IMR-90 (cell line): ENCODE data around the gene APIP. TPM values are rescaled to one million over a fixed set of nuclear protein-coding genes. Genes with fewer than 3 reads are reported as not detected.

Experiments
- ATAC-seq: fragments of 200-7000 bp; cut with Tn5 transposase; 2 replicates; pipeline ENCODE4 v1.9.1; 2020; ENCODE audit warnings: low read depth, mild to moderate bottlenecking, moderate library complexity
- BruUV-seq: library from RNA; stranded (reverse); fragments of 400-500 nt; replicated peaks from 2 replicates; lab custom pipeline; 2021; lab: Mats Ljungman, UMichigan
- CTCF ChIA-PET: fragments of 300-600 bp; formaldehyde crosslinking; extraction: SDS; loops from one replicate; lab custom pipeline; 2021; ENCODE audit warnings: antibody characterized with exemption; lab: Yijun Ruan, JAX
- POLR2A ChIA-PET: fragments of 300-600 bp; sonication (Branson Sonifier 250); formaldehyde crosslinking; loops from one replicate; lab custom pipeline; 2022; ENCODE audit warnings: antibody characterized with exemption; ENCODE audit not compliant: unreplicated experiment; lab: Charles Lee
- DNase-seq: peaks from one replicate; pipeline ENCODE4 v3.0.0; 2013
- H2AFZ ChIP-seq: replicated peaks from 2 replicates; pipeline ENCODE3; 2013; ENCODE audit warnings: low read length, mild to moderate bottlenecking; ENCODE audit not compliant: poor library complexity
- H2AK5ac ChIP-seq: 2 replicates; pipeline ENCODE4 v1.6.1; 2013; ENCODE audit warnings: low read depth, low read length, inconsistent platforms
- H2AK9ac ChIP-seq: replicated peaks from 2 replicates; pipeline ENCODE3; 2013; ENCODE audit warnings: mild to moderate bottlenecking, low read depth, low read length, moderate library complexity; ENCODE audit not compliant: poor library complexity
- H2BK120ac ChIP-seq: 2 replicates; pipeline ENCODE4 v1.6.1; 2013; ENCODE audit warnings: low read depth, low read length, inconsistent platforms
- H2BK15ac ChIP-seq: 3 replicates; pipeline ENCODE4 v1.6.1; 2013; ENCODE audit warnings: low read depth, low read length, inconsistent platforms
- H2BK20ac ChIP-seq: 2 replicates; pipeline ENCODE4 v1.6.1; 2013; ENCODE audit warnings: low read depth, mild to moderate bottlenecking, inconsistent platforms, low read length, moderate library complexity
- H2BK5ac ChIP-seq: 2 replicates; pipeline ENCODE4 v1.6.1; 2013; ENCODE audit warnings: mild to moderate bottlenecking, low read depth, low read length, inconsistent platforms; ENCODE audit not compliant: poor library complexity, severe bottlenecking
- H3K14ac ChIP-seq: replicated peaks from 2 replicates; pipeline ENCODE4 v1.6.1; 2013; ENCODE audit warnings: low read depth, low read length, inconsistent platforms
- H3K18ac ChIP-seq: 2 replicates; pipeline ENCODE4 v1.6.1; 2013; ENCODE audit warnings: low read depth, low read length, control low read depth
- H3K23ac ChIP-seq: 2 replicates; pipeline ENCODE4 v1.6.1; 2013; ENCODE audit warnings: low read depth, low read length, inconsistent platforms
- H3K27ac ChIP-seq: 2 replicates; pipeline ENCODE4 v1.5.1; 2013; ENCODE audit warnings: mild to moderate bottlenecking, control low read depth, low read length; ENCODE audit not compliant: insufficient read depth
- H3K27me3 ChIP-seq: 2 replicates; pipeline ENCODE4 v1.6.1; 2013; ENCODE audit warnings: low read length; ENCODE audit not compliant: control insufficient read depth, insufficient read depth
- H3K36me3 ChIP-seq: 2 replicates; pipeline ENCODE4 v1.6.1; 2013; ENCODE audit warnings: low read length, mixed read lengths; ENCODE audit not compliant: control insufficient read depth, insufficient read depth
- H3K4ac ChIP-seq: 2 replicates; pipeline ENCODE4 v1.6.1; 2013; ENCODE audit warnings: low read depth, low read length, inconsistent platforms
- H3K4me1 ChIP-seq: 2 replicates; pipeline ENCODE4 v1.6.1; 2013; ENCODE audit warnings: low read length, mixed read lengths; ENCODE audit not compliant: control insufficient read depth, insufficient read depth
- H3K4me2 ChIP-seq: 2 replicates; pipeline ENCODE4 v1.6.1; 2013; ENCODE audit warnings: low read depth, mild to moderate bottlenecking, control low read depth, low read length, moderate library complexity
- H3K4me3 ChIP-seq: 2 replicates; pipeline ENCODE4 v1.5.1; 2013; ENCODE audit warnings: low read depth, mild to moderate bottlenecking, control low read depth, low read length, moderate library complexity; ENCODE audit not compliant: insufficient read depth
- H3K56ac ChIP-seq: 2 replicates; pipeline ENCODE4 v1.6.1; 2013; ENCODE audit warnings: low read length, inconsistent platforms; ENCODE audit not compliant: insufficient read depth; ENCODE audit errors: extremely low read depth
- H3K79me1 ChIP-seq, 2 experiments: 2 replicates each; pipeline ENCODE4 v1.6.1; 2013; ENCODE audit warnings: low read length in 2 of 2, inconsistent platforms in 1 of 2, low read depth in 1 of 2
- H3K9ac ChIP-seq: 2 replicates; pipeline ENCODE4 v1.6.1; 2013; ENCODE audit warnings: low read depth, low read length, control low read depth
- H3K9me1 ChIP-seq: 2 replicates; pipeline ENCODE4 v1.6.1; 2013; ENCODE audit warnings: low read length, inconsistent platforms; ENCODE audit not compliant: insufficient read depth
- H3K9me3 ChIP-seq: 2 replicates; pipeline ENCODE4 v1.6.1; 2013; ENCODE audit warnings: low read length; ENCODE audit not compliant: control insufficient read depth, insufficient read depth
- H4K20me1 ChIP-seq: 2 replicates; pipeline ENCODE4 v1.6.1; 2013; ENCODE audit warnings: low read length, inconsistent platforms; ENCODE audit not compliant: insufficient read depth
- H4K5ac ChIP-seq: 2 replicates; pipeline ENCODE4 v1.6.1; 2013; ENCODE audit warnings: mild to moderate bottlenecking, low read depth, low read length, control low read depth
- H4K8ac ChIP-seq, 2 experiments: 2 replicates each; pipeline ENCODE4 v1.6.1; 2013; ENCODE audit warnings: low read depth in 2 of 2, low read length in 2 of 2, control low read depth in 1 of 2, inconsistent platforms in 1 of 2
- H4K91ac ChIP-seq: 2 replicates; pipeline ENCODE4 v1.6.1; 2013; ENCODE audit warnings: low read depth, low read length, inconsistent platforms; ENCODE audit not compliant: insufficient read depth
- BHLHE40 ChIP-seq: fragments of 150-350 bp; IDR thresholded peaks from 2 replicates; pipeline ENCODE4 v1.6.1; 2016; ENCODE audit warnings: mild to moderate bottlenecking, low read depth, low read length
- CEBPB ChIP-seq: IDR thresholded peaks from 2 replicates; pipeline ENCODE4 v1.6.1; 2012; ENCODE audit warnings: low read depth, low read length, improper control_type of control experiment
- CHD1 ChIP-seq: IDR thresholded peaks from 2 replicates; pipeline ENCODE4 v1.6.1; 2012; ENCODE audit warnings: low read depth, low read length, improper control_type of control experiment
- CTCF ChIP-seq: conservative IDR thresholded peaks from 2 replicates; pipeline ENCODE4 v1.5.1; 2012; ENCODE audit warnings: mild to moderate bottlenecking, low read depth, low read length, improper control_type of control experiment
- ELK1 ChIP-seq: fragments of 150-350 bp; IDR thresholded peaks from 2 replicates; pipeline ENCODE4 v1.6.1; 2016; ENCODE audit warnings: low read depth, mild to moderate bottlenecking, low read length, moderate library complexity, borderline replicate concordance
- FOS ChIP-seq: fragments of 150-350 bp; IDR thresholded peaks from 2 replicates; pipeline ENCODE4 v1.6.1; 2016; ENCODE audit warnings: low read depth, low read length
- MAFK ChIP-seq: IDR thresholded peaks from 2 replicates; pipeline ENCODE4 v1.6.1; 2012; ENCODE audit warnings: low read depth, low read length, improper control_type of control experiment
- MAZ ChIP-seq: IDR thresholded peaks from 2 replicates; pipeline ENCODE4 v1.6.1; 2012; ENCODE audit warnings: low read depth, mild to moderate bottlenecking, low read length, improper control_type of control experiment, moderate library complexity, borderline replicate concordance
- MXI1 ChIP-seq: IDR thresholded peaks from 2 replicates; pipeline ENCODE4 v1.6.1; 2012; ENCODE audit warnings: low read depth, mild to moderate bottlenecking, low read length, moderate library complexity, borderline replicate concordance
- NFE2L2 ChIP-seq: fragments of 150-350 bp; IDR thresholded peaks from 2 replicates; pipeline ENCODE4 v1.6.1; 2016; ENCODE audit warnings: low read depth, mild to moderate bottlenecking, low read length
- POLR2A ChIP-seq: IDR thresholded peaks from 2 replicates; pipeline ENCODE4 v1.6.1; 2012; ENCODE audit warnings: mild to moderate bottlenecking, low read depth, low read length
- RAD21 ChIP-seq: IDR thresholded peaks from 2 replicates; pipeline ENCODE4 v1.6.1; 2012; ENCODE audit warnings: low read length, improper control_type of control experiment
- RCOR1 ChIP-seq: IDR thresholded peaks from 2 replicates; pipeline ENCODE4 v1.6.1; 2012; ENCODE audit warnings: mild to moderate bottlenecking, low read length, improper control_type of control experiment; ENCODE audit not compliant: insufficient replicate concordance
- RFX5 ChIP-seq: IDR thresholded peaks from 2 replicates; pipeline ENCODE4 v1.8.0; 2012; ENCODE audit warnings: low read depth, mild to moderate bottlenecking, low read length, moderate library complexity
- SMC3 ChIP-seq: fragments of 150-350 bp; IDR thresholded peaks from 2 replicates; pipeline ENCODE4 v1.6.1; 2016; ENCODE audit warnings: low read depth, mild to moderate bottlenecking, antibody characterized with exemption, low read length, moderate library complexity
- USF2 ChIP-seq: fragments of 150-350 bp; IDR thresholded peaks from 2 replicates; pipeline ENCODE4 v1.6.1; 2017; ENCODE audit warnings: mild to moderate bottlenecking, antibody characterized with exemption, low read length, low read depth
- WGBS, 2 experiments: methylation state at CpG; one replicate each; pipeline versions ENCODE4 v1.1.5 to v1.1.7; 2013; ENCODE audit warnings: missing lambda C conversion rate in 2 of 2; ENCODE audit not compliant: insufficient read length in 1 of 2; ENCODE audit errors: extremely low coverage in 2 of 2; 5-methylcytosine and 5-hydroxymethylcytosine counted together
- dilution Hi-C: fragments of 300-500 bp; cut with HindIII; formaldehyde crosslinking; loops from one replicate; pipeline ENCODE4 v1.14.3; 2018; ENCODE audit warnings: low sequenced_read_pairs; ENCODE audit not compliant: unreplicated experiment
- in situ Hi-C: fragments of 300-500 bp; cut with MboI; formaldehyde crosslinking; loops from 3 replicates; pipeline ENCODE4 v1.14.3; 2019; ENCODE audit warnings: low sequenced_read_pairs, inconsistent platforms, mixed read lengths
- intact Hi-C: fragments of 100-400 bp; cut with micrococcal nuclease; formaldehyde crosslinking; loops from 2 replicates; pipeline ENCODE4 v1.10.0; 2022
- polyA plus RNA-seq, 3 experiments: library from polyadenylated mRNA; depleted of rRNA; stranded (reverse); fragments of >200 nt; gene quantifications; 2 replicates each; pipeline ENCODE4 v1.2.3, GENCODE V29; 2012; ENCODE audit warnings: low replicate concordance in 1 of 3
- total RNA-seq: library from RNA; depleted of rRNA; stranded (reverse); fragments of >200 nt; gene quantifications from 2 replicates; pipeline ENCODE4 v1.2.3, GENCODE V29; 2012

APIP gene
- total and polyA plus RNA-seq, 2 of the 4 experiments (the other 2 are of a cell fraction) = 9.9 to 16.6 TPM

GRCh38 chr11:34960277-34960676, 44.1 kb upstream of the APIP start:
- Histone ChIP-seq H3K56ac (no peak overlapping the region), H3K36me3 (peaks cover 17% of the 10 kb centered on the region), H3K14ac (no peak overlapping the region), H4K8ac (no peak overlapping the region), H3K4ac (no peak overlapping the region), H3K9me1 (peaks cover 3% of the 10 kb centered on the region; the same call in 1 of the 2 replicates), H4K91ac (no peak overlapping the region), H2AK5ac (no peak overlapping the region), H3K27ac (no peak overlapping the region), H4K5ac (no peak overlapping the region), H2BK20ac (no peak overlapping the region), H2BK15ac (no peak overlapping the region), H2AK9ac (no peak overlapping the region), H4K20me1 (no peaks in the 10 kb centered on the region), H3K4me2 (no peak overlapping the region), H3K18ac (no peak overlapping the region), H2BK120ac (no peak overlapping the region), H3K4me3 (no peak overlapping the region), H3K79me1 (peaks cover 10 to 18% of the 10 kb centered on the region in 2 experiments; a peak in 3 of 4 replicates), H3K9me3 (no peaks in the 10 kb centered on the region), H2BK5ac (no peak overlapping the region), H3K9ac (no peak overlapping the region), H3K4me1 (no peaks in the 10 kb centered on the region), H3K27me3 (no peaks in the 10 kb centered on the region), H2AFZ (no peak overlapping the region), H3K23ac (no peak overlapping the region)
- BruUV-seq = no TSS peak
- ATAC-seq (no peak), DNase-seq (no peak)
- POLR2A ChIA-PET = no interaction called here
- dilution Hi-C loops (no loop called here), intact Hi-C loops (no loop called here), in situ Hi-C loops (no loop called here)
- CTCF ChIA-PET = interaction anchor here (1.0 kb wide), 1 partner anchor 19 kb away, joined by 3 read pairs; no protein-coding TSS in a partner anchor
- TF ChIP-seq RFX5 (no peak), RAD21 (no peak), NFE2L2 (no peak), MXI1 (no peak), ELK1 (no peak), MAFK (no peak), USF2 (no peak), MAZ (no peak), CTCF (no peak), SMC3 (no peak), RCOR1 (no peak), FOS (no peak), CEBPB (no peak), BHLHE40 (no peak), POLR2A (no peak), CHD1 (no peak)
- no CpG with 5 or more reads among the region's 4 CpGs for WGBS, 2 experiments
